NK-92 (cell line): ENCODE measurements around the gene NEDD9.

Experiments used
- DNase-seq: peaks from one replicate; lab custom pipeline; 2025; ENCODE audit not compliant: unreplicated experiment; lab: John Stamatoyannopoulos, UW

The NEDD9 gene

DNA sequence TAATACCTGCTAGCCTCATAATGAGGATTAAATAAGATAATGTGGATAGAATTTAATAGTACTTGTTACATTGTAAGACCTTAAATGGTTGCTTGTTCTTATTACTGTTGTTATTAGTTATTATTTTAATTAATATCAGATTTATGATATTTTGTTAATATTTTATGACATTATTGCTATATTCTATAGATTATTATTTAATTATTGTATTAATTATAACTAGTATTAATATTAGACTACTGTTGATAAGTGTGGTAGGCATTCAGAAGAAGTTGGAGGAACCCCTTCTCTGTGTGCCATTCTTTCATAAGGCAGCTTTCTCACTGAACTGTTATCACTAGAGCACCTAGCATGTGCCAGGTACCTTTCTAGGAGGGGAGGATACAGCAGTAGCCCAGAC lies 2.6 kb upstream of the NEDD9 start:
- no peak for DNase-seq

DNA sequence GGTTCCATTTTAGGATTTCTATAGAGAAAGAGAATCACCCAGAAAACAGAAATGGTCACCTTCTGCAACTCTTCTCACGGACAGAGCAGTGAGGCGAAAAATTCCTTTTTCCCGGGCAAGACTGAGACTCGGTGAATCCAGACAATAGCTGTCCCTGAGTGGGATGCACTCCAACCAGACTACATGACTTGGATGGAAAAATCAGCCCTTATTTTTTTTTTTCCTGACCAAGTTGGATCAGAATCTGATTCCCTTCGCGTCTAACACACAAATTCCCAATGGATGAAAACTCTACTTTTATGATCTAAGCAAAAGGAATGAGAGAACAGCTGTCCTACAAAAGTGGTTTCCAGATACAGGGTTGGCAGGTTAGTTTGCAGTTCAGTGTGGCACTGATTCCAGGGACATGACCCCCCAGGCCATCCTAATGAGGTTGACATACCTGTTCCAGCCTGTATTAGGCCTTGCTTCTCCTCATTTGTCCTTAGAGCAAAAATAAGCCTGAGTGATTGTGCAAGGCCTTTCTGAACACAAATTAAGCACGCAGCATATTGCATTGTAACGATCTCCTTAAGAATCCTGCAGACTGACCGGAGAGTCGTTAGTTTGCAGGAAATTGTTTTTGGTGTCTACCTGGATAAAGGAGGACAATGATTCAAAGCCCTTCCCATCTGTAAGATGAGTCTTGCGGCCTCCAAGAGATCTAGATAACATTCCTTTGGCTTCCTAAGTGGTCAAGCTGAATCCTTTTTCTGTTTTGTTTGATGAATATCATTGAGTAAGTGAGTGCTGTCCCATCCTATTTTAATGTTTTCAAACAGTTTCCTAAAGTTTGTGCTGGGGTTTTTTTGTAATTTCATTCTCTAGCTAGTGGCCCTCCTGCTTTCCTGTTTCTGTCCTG lies 1.5 kb upstream of the NEDD9 start:
- no peak for DNase-seq

DNA sequence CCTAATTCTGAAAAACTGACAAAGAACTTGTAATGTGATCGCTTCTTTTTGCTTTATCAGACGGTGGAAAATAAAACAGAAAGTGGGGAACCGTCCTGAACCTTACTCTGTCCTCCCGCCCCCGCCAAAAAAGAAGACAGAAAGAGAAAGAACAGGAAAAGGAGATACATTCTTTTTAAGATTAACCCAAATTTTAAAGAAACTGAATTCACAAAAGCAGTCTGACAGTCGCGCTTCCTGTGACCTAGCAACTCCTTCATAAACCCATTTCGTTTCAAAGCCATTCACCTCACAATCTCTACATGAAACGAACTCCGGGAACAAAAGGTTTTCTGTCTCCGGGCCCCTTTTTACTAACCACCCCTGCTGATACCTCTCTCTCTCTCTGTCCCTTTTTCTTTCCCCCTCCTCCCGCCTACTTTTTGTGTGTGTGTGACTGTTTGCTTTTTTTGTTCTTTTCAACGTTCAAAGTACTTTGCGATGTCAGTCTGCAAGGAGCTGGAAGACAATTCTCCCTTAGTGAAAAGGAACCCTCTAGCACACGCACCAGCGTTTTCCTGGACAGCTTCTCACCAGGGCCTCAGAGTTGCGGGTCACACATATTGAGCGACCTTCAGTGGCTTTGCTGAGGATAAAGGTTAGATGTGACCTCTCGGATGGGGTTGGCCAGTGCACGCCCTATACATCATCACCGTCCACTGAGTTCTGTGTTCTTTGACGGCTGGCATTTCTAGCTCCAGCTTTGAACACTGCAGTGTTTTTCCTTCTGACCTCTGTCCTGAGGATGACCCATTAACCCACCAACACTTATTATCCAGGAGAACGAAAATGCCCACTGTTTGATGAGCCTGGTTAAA lies 530 bp upstream of the NEDD9 start:
- no peak for DNase-seq

GRCh38 chr6:11231564-11232192 lies 790 bp downstream of the NEDD9 start:
- DNase-seq = no peak

- no peak for DNase-seq
These were observed 1.4 kb downstream of the NEDD9 start for GRCh38 chr6:11231108-11231463.

DNA sequence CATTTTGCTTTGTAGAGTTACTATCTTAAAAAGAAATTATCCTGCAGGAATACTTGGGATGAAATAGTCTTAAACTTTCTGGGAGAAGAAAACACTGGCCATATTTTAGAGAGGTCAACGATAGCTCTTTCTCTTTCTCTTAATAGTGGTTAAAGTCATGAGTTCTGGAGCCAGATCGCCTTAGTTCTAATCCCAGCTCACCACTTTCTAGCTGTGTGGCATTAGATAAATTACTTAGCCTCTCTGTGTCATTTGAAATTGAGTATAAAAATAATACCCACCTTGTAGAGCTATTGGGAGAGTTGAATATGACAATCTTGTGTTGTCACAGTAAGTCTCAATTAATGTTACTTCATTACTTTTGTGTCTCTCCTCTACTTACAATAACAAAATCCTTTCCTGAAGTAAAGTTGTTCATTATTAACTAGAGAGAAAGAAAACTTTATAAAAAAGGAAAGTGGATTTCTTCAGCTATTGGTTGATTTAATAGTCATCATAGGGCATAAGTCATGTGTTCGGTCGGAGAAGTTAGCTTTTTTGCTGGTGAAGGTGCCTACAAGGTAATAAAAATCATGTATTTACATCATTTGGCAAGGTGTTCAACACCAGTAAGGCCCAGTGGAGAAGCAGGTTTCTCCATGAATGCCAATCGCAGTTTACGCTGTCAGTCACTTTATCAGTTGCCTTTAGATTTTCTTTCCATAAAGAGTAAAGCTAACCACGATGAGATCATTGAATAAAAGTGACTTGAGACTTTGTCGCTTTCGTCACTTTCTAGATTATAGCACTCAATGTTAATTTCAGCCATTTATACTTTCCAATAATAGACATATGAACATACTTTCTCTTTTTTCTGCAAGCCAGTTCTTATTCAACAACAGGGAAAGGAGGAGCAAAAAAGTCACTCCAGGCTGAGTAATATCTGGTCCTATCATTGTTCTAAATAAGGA lies 2.0 kb downstream of the NEDD9 start:
- no peak for DNase-seq

GRCh38 chr6:11229655-11230046 lies 2.8 kb downstream of the NEDD9 start:
- no peak for DNase-seq

- DNase-seq = no peak
These were observed 3.4 kb downstream of the NEDD9 start for GRCh38 chr6:11228935-11229654.

DNA sequence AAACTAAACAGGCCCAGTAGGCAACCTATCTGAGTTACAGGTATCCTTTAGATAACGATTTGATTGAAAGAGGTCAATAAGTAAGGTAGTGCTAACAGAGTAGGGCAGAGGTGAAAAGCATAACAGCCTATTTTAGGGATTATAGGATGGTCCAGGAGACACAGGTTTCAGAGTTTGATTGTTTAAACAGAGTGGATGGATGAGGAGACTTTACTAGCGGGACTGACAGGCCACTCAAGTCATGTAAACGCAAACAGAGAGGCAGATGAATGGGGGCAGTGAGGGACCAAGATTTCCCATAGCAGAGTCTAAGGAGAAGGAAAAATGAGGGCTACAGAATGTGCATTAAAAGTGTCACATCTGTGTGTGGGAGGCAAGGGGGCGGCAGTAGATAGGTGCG lies 4.8 kb downstream of the NEDD9 start:
- DNase-seq = no peak

GRCh38 chr6:11226005-11226404 lies 6.5 kb downstream of the NEDD9 start:
- no peak for DNase-seq

DNA sequence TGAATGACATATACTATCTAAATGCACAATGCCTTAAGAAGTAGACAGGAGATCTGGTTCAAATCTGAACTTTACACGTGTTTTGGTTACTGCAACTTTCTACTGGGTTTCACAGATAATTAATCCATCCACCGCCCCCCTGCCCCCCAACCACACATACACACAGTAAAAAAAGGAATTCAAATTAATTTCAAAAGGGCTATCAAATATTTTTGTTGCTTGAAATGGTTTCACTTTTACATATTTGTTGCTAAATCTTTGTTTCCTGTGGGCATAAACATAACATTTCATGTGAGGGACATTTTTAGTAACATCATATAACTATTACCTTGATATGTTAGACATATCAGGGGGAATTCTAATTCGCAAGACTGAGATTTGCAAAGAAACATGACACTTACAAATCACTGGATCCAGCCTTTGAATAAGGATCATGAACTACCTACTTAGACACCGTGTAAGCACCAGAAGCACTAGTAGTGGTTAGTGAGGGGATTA lies 7.5 kb downstream of the NEDD9 start:
- DNase-seq = no peak

- no peak for DNase-seq
These were observed 8.1 kb downstream of the NEDD9 start for GRCh38 chr6:11224252-11224965.

- no peak for DNase-seq
These were observed 9.1 kb downstream of the NEDD9 start for GRCh38 chr6:11223286-11223864.

- DNase-seq = no peak
These were observed 9.8 kb downstream of the NEDD9 start for GRCh38 chr6:11222385-11223277.

DNA sequence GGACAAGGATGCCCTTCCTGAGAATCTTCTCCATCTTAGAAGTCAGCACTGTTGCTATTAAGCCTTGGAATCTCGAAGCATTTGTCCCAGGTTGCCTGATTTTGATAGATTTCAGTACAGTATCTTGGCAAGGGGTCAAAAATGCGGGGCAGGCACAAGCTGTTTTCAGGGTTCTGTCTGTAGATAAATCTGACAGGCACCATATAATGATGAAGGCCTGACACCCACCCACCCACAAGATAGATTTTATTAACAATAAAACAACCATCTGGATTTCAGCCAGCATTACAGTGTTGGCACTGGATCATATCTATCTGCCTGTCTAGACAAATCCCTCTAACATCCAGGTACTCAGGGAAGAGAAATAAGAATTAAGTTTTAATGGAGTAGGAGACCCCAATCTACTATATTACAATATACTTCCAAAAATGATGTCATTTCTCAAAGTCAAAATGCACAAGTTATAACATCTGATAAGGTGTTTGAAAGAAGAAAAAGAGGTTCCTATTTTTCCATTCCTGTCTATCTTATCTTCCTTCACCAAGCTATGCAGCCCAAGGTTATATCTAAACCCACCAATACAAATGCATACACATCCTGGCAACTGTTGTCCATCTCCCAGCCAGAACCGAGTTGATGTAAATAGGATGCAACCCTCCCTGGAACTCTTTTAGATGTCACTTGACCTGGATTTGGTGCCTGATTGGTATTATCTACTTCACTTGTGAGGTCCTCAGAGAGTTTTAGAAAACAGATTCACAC lies 10.7 kb downstream of the NEDD9 start:
- DNase-seq = no peak

DNA sequence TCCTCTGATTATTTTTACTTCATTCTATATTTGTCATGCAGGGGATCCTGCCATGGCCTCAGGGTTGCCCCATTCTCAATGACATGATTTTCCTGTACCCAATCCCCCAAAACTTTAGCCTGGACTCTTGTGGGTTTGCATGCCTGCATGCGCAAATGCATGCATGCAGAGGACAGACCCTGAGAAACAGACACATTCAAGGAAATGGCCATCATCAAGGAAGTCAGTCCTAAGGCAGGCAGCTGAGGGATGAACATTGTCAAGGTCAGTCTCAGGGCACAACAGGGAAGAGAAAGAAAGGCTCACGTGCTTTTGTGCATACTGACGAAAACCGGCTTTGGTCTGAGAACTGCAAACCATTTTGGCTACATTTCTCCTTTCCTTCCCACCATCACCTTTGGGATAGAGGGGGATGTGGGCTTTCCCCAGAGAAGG lies 13.1 kb downstream of the NEDD9 start:
- no peak for DNase-seq
